HG02798 (cell line): ENCODE results near the gene DOK7.
A peak's percentile ranks its signal among the peaks of the same experiment; 100 is the strongest.
"Not testable (repeated sequence)": the region's sequence is repeated elsewhere in the genome, so short reads cannot be mapped to it uniquely, and the experiment has no call there.

ENCODE experiments used
- ATAC-seq: cut with Tn5 transposase; IDR thresholded peaks from one replicate; pipeline ENCODE4 v1.9.1; 2021; ENCODE audit warnings: mild to moderate bottlenecking; ENCODE audit not compliant: unreplicated experiment, poor library complexity

Gene DOK7

GRCh38 chr4:3527914-3528876, 65.1 kb downstream of the DOK7 start:
- no peak for ATAC-seq

GRCh38 chr4:3529363-3529762, 66.3 kb downstream of the DOK7 start:
- ATAC-seq = no peak

GRCh38 chr4:3530051-3530450, 66.9 kb downstream of the DOK7 start:
- no peak for ATAC-seq

GRCh38 chr4:3530663-3531254, 67.7 kb downstream of the DOK7 start:
- ATAC-seq = no peak

- no peak for ATAC-seq
Observed at GRCh38 chr4:3531318-3531878, 68.3 kb downstream of the DOK7 start.

GRCh38 chr4:3531879-3532750, 69.0 kb downstream of the DOK7 start, which contains the start of gene LRPAP1:
LRPAP1 (minus strand) TSS chr4:3532422; CDS start chr4:3532412, 10 bp downstream.
- ATAC-seq = peak; percentile 92

- no peak for ATAC-seq
Observed at GRCh38 chr4:3532751-3533422, 69.8 kb downstream of the DOK7 start.

GRCh38 chr4:3533423-3533820, 70.3 kb downstream of the DOK7 start:
- ATAC-seq = no peak

GRCh38 chr4:3535812-3536211, 72.7 kb downstream of the DOK7 start:
- ATAC-seq = not testable (repeated sequence)

- ATAC-seq = not testable (repeated sequence)
Observed at GRCh38 chr4:3538906-3539305, 75.8 kb downstream of the DOK7 start.

GRCh38 chr4:3543415-3543814, 80.3 kb downstream of the DOK7 start:
- ATAC-seq = not testable (repeated sequence)
